ENCODE data around the gene APOE. TPM values are rescaled to one million over a fixed set of nuclear protein-coding genes. Genes with fewer than 3 reads are reported as not detected.
"Not testable (repeated sequence)": the region's sequence is repeated elsewhere in the genome, so short reads cannot be mapped to it uniquely, and the experiment has no call there.

Gene APOE
- total RNA-seq, 1 donor from 2014 or later, result not detected

DNA sequence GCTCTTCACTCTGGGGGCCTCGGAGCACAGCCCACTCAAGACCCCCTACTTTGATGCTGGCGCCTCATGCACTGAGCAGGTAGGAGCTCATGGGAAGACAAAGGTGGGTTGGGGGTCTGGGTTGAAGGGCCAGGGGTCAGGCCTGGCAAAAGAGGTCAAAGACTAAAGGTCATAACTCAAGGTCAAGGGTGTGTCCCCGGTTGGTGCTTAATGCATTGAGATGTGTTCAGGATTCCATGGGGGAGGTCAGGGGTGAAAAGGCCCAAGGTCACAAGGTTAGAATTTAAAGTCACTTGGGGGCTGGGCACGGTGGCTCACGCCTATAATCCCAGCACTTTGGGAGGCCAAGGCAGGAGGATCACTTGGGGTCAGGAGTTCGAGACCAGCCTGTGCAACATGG is 19.5 kb upstream of the APOE start:
- Mint-ChIP-seq H3K4me3 (no peak overlapping the region), H3K36me3 (ENCODE audit: low read depth) (peaks cover 2% of the 10 kb centered on the region), H3K27ac (no peak overlapping the region), H3K9me3 (peaks cover 2% of the 10 kb centered on the region), H3K27me3 (peaks cover 5% of the 10 kb centered on the region), H3K4me1 (peaks cover 15% of the 10 kb centered on the region)
- intact Hi-C loops (cut with micrococcal nuclease), result no loop called here
- TF ChIP-seq CTCF (IDR thresholded peaks at IDR 0.05), result no peak
- ChIA-PET CTCF (no interaction called here), POLR2A (no interaction called here)
- ATAC-seq (ENCODE audit: low read depth) (no peak), DNase-seq (no peak)

DNA sequence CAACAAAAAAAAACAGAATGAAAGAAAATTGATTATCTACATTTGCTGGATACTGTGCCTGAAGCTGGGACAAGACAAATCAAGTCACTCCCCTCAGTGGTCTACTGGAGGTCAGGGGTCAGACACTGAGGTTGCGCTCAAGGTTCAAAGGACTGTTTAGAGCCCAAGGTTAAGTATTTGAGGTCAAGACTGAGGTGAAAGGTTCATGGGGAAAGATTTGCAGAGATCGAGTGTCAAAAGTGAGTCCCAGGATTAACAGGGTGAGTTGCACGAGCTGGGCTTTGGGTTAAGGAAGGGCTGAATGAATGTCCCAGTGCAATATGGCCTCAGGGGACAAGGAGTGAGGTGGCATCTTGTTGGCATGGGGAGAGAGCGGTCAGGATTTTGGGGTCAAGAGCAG is 17.9 kb upstream of the APOE start:
- H3K9me3 Mint-ChIP-seq, result peaks cover 2% of the 10 kb centered on the region
- H3K27ac Mint-ChIP-seq, result no peak overlapping the region
- CTCF ChIA-PET, result no interaction called here
- no peak for DNase-seq
- no peak overlapping the region for H3K4me3 Mint-ChIP-seq
- intact Hi-C loops (cut with micrococcal nuclease), result no loop called here
- no peak for TF ChIP-seq CTCF (IDR thresholded peaks at IDR 0.05)
- no peak for ATAC-seq (ENCODE audit: low read depth)
- POLR2A ChIA-PET, result no interaction called here
- H3K4me1 Mint-ChIP-seq, result peaks cover 26% of the 10 kb centered on the region
- peaks cover 3% of the 10 kb centered on the region for H3K27me3 Mint-ChIP-seq
- H3K36me3 Mint-ChIP-seq (ENCODE audit: low read depth), result peaks cover 12% of the 10 kb centered on the region

GRCh38 chr19:44888335-44888734 is 17.3 kb upstream of the APOE start:
- H3K9me3 Mint-ChIP-seq, H3K4me3 Mint-ChIP-seq: not testable (repeated sequence)
- peaks cover 19% of the 10 kb centered on the region for H3K36me3 Mint-ChIP-seq (ENCODE audit: low read depth)

GRCh38 chr19:44889830-44890365 is 15.7 kb upstream of the APOE start:
- ChIA-PET POLR2A (interaction anchor here (0.6 to 3.1 kb wide), 18 partner anchors 9 to 996 kb away, joined by 3 to 11 read pairs (median 4); partner anchors contain the start of genes BLOC1S3, CLASRP, CLPTM1 and TRAPPC6A), CTCF (no interaction called here)
- TF ChIP-seq CTCF (IDR thresholded peaks at IDR 0.05), result no peak
- intact Hi-C loops (cut with micrococcal nuclease), result loop anchor here (1.0 to 5.0 kb wide), 11 partner anchors 45 to 678 kb away; partner anchors contain the start of genes BLOC1S3, CLASRP, CLPTM1 and MARK4
- peak overlapping the region; percentile 83 for H3K4me3 Mint-ChIP-seq
- no peaks in the 10 kb centered on the region for H3K27me3 Mint-ChIP-seq
- peaks cover 31% of the 10 kb centered on the region for H3K36me3 Mint-ChIP-seq (ENCODE audit: low read depth)
- no peak for ATAC-seq (ENCODE audit: low read depth)
- H3K4me1 Mint-ChIP-seq, result peaks cover 34% of the 10 kb centered on the region
- peak overlapping the region; percentile 87 for H3K27ac Mint-ChIP-seq
- no peak for DNase-seq
- peaks cover 2% of the 10 kb centered on the region for H3K9me3 Mint-ChIP-seq

More at GRCh38 chr19:44888335-44888734, 17.3 kb upstream of the APOE start:
- CTCF ChIA-PET; H3K27ac Mint-ChIP-seq; DNase-seq; POLR2A ChIA-PET; intact Hi-C loops (cut with micrococcal nuclease); H3K27me3 Mint-ChIP-seq; ATAC-seq (ENCODE audit: low read depth): not testable (repeated sequence)
- peaks cover 33% of the 10 kb centered on the region for H3K4me1 Mint-ChIP-seq

GRCh38 chr19:44890366-44891015 is 15.1 kb upstream of the APOE start:
- TF ChIP-seq CTCF (IDR thresholded peaks at IDR 0.05), result no peak
- H3K9me3 Mint-ChIP-seq, result peaks cover 2% of the 10 kb centered on the region
- H3K4me1 Mint-ChIP-seq, result peaks cover 34% of the 10 kb centered on the region
- ChIA-PET POLR2A (interaction anchor here (0.6 to 3.1 kb wide), 21 partner anchors 8 to 996 kb away, joined by 3 to 11 read pairs (median 3); partner anchors contain the start of genes BLOC1S3, CLASRP, CLPTM1 and TRAPPC6A), CTCF (no interaction called here)
- H3K27ac Mint-ChIP-seq, result peak overlapping the region; percentile 87
- H3K4me3 Mint-ChIP-seq, result peak overlapping the region; percentile 83
- H3K27me3 Mint-ChIP-seq, result no peaks in the 10 kb centered on the region
- ATAC-seq (ENCODE audit: low read depth), result peak; percentile 77
- DNase-seq, result peak; percentile 98
- peaks cover 36% of the 10 kb centered on the region for H3K36me3 Mint-ChIP-seq (ENCODE audit: low read depth)
- intact Hi-C loops (cut with micrococcal nuclease), result loop anchor here (1.0 to 5.0 kb wide), 12 partner anchors 45 to 678 kb away; partner anchors contain the start of genes BLOC1S3, CLASRP, CLPTM1 and MARK4
